HG02623 (cell line): ENCODE results near the gene FXYD6.

ENCODE experiments used
- ATAC-seq: cut with Tn5 transposase; IDR thresholded peaks from one replicate; pipeline ENCODE4 v1.9.1; 2021; ENCODE audit warnings: moderate library complexity; ENCODE audit not compliant: unreplicated experiment

FXYD6 gene

DNA sequence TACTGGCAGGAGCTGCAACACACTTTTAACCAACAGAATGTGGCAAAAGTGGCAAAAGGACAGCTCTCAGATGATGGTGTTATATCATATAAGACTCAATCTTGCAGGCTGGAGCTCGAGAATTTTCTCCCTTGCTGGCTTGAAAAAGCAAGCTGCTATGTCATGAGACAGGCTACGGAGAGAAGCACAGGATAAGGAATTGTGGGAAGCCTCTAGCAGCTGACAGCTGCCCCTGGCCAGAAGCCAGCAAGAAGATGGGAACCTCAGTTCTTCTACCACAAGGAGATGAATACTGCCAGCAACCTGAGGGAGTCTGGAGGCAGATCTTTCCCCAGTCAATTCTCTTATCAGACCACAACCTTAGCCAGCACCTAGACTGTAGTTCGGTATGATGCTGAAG is 24.6 kb downstream of the FXYD6 start:
- ATAC-seq, result no peak

- ATAC-seq, result no peak
These were observed 25.4 kb downstream of the FXYD6 start for GRCh38 chr11:117851106-117851505.

DNA sequence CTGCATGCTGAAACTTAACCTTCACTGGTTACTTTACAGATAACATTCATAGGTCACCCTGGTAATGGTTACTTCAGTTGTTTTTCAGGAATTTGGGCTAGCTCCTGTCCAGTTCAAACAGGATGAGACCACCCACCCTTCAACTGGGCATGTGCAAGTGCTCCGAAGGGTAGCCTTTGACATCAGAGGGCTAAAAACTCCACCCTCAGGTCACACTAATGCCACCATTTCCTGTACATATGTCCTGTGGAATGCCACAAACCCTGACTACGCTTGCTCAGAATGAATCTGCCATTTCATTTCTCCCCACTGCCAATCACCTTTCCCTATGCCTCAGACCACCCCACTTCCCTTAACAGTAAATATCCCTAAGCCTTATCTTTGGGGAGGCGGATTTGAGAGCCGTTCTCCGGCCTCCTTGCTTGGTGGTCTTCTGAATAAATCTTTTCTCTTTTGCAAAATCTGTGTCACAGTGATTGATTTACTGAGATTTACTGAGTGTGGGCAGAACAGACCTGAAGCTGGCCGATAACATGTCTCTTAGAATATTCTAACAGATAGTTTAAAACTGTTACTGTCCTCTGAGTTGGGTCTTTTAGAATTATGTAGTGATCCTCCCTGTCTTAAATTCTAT is 26.6 kb downstream of the FXYD6 start:
- no peak for ATAC-seq

GRCh38 chr11:117843666-117844484 is 32.6 kb downstream of the FXYD6 start:
- ATAC-seq, result no peak

DNA sequence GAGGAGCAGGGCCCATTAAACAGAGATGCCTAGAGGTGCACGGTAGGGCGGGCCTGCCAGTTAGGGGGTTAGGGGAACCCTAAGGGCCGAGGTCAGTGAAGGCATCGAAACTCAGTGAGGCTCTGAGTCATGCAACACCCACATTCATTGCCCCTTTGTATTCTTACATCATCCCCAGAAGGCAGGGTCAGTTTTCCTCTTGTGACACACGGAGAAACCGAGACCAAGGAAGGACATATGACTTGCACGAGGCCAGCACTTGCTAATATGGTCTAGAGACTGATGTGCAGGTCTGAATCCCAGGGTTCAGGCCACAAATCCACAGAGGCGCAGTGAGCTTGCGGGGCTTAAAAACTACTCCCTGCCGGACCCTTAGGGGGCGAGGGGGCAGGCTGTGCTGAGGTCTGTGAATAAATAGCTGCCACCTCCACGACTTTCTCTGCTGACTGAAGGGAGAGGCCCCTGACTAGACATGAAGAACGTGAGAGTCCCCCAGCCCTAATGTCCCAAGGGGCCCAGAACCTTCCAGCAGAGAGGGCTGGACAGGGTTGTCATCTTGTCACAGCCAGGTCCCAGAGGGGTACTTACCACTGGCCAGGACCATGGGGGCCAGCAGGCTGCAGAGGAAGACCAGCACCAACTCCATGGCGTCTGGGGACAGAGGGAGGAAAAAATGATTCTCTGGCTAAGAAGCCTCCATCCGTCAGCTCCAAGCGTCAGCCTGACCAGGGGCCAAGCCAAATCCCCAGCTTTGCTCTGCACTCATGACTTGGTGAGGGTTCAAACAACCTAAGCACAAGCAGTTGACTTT is 34.1 kb downstream of the FXYD6 start:
- no peak for ATAC-seq

GRCh38 chr11:117841551-117842031 is 34.9 kb downstream of the FXYD6 start:
- no peak for ATAC-seq

DNA sequence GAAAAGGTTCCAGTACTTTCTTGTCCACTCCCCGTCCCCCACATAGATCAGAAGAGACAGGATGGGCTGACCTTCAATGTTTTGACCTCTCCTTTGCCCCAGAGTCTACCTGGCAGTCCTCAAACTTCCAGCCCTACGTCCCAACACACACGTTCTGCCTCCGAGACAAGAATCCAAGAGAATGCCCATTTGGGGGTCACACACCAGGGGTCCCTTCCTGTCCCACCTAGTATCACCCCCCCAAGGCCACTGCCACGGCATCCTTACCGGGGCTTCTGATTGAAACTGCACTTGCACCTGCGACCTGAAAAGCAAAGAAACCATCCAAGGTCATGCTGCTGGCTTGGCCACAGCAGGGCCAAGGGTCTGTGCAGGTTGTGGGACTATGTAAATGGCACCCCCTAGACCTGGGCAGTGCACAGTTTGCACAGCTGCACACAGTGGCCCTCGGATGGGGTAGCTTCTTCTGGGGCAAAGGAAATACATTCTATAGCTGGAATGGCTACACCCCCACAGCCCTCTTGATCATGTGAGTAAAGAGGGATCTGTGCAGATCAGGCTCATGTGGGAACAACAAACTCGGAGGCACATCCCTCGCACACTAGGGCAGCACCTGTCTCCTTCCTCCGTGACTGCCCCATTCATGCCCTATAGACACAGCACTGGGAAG is 35.4 kb downstream of the FXYD6 start:
- no peak for ATAC-seq

GRCh38 chr11:117839936-117840813 is 36.3 kb downstream of the FXYD6 start:
- ATAC-seq, result no peak

GRCh38 chr11:117839380-117839881 is 37.0 kb downstream of the FXYD6 start:
- no peak for ATAC-seq

- ATAC-seq, result no peak
These were observed 37.6 kb downstream of the FXYD6 start for GRCh38 chr11:117838901-117839300.

DNA sequence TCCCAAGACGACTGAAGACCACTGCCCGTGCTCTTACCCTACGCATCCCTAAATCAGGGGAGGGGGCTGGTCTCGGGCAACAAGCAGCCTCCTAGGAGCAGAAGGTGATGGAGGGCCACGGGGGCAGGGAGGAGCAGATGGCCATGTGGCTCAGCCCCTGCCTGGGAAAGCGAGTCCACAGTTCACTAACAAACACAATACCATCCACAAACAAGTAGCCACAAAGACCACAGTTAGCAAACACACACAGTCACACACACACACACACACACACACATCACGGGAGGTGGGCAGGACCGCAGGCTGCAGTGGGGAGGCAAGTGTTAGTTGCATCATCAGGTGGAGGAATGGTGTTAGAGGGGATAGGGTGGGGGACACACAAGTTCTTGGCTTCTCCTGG is 38.7 kb downstream of the FXYD6 start:
- no peak for ATAC-seq

DNA sequence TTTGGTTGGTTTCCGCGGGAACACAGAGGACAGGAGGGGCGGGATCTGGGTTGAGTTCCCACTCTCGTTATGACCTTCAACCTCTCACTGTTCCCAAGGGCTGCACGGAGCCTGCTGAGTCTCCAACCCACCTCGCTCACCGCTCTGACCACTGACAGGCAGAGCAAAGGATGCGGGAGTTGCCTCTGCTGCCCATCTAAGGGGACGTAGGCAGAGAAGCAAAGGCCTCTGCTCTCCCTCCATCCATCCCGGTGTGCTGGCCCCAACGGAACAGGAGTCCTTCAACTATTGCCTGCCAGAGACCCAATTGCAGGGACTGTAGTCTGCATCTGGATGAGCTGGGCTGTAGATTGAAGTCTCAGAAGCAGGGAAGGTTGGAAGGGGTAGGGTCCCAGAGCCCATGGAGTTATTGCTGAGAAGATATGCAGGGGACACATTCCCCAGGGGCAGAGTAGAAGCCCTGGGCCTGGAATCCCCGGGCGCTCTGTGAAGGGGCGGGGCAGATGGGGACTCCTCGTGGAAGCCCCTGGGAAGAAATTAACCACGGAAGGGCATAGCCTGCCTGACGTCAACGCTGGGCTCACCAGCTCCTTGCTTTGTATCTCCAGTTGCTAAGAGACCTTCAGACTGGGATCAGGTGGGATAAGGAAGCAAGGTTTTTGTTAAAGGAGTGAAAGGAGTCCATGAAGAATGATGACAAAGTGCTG is 39.2 kb downstream of the FXYD6 start:
- ATAC-seq, result no peak

DNA sequence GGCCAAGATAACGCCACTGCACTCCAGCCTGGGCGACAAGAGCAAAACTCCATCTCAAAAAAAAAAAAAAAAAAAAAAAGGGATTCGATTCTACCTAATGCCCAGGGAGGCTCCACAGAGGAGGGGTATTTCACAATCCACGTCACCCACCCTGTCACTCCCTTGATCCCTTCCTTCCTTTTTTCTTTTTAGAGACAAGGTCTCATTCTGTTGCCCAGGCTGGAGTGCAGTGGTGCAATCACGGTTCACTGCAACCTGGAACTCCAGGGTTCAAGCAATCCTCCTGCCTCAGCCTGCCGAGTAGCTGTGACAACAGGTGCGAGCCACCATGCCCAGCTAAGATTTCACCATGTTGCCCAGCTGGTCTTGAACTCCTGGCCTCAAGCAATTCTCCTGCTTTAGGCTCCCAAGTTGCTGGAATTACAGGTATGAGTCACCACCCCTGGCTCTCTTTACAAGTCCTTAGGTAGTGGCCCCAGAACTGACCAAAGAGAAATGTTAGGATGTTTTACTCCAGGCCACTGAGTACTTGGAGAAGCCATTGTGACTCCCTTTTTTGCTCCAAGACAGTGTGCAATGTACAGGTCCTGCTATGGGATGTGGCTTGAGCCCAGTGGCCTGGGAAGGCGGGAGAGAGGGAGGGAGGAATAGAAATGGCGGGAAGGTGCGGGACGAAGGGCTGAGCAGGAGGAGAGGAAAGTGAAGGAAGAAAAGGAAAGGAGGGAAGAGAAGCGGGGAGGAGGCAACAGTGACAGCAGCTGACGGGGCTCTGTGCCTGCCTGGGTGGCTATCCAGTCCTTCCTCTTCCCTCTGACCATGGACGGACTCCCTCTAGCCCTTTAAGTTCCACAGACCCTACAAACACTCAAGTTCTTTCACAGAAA is 40.1 kb downstream of the FXYD6 start:
- no peak for ATAC-seq

GRCh38 chr11:117835576-117835975 is 40.9 kb downstream of the FXYD6 start:
- no peak for ATAC-seq

GRCh38 chr11:117834838-117835443 is 41.5 kb downstream of the FXYD6 start:
- no peak for ATAC-seq

DNA sequence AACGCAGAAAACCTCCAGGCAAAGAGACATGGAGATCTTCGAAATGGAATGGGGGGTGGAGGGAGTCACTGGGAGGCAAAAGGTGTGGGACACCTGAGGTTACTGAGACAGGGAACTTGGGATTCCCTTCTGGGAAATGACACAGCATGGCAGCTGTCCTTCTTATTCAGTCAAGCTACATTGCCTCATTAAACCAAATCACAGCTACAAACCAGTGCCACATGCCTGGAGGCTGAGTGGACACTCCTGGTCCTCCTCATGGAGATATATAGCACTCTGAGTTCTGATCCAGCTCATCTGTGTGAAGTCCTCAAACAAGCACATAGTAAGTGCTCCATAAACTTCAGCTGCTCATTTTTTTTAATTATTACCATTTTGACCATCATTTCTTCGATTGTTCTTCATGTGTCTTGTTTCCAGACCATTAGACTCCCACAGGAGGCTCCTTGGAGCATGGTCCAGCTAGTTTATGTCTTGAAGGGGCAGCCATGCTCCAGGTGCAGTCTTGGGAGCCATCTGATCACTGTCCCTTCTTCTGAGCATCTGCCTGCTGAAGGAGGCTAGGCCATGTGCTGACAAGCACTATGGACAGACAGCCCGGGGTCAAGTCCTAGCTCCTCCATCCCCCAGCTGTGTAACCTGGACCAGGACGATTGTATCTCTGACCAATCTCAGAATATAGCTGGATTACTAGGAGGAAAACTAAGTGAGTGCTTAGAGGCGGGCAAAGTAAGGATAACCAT is 42.2 kb downstream of the FXYD6 start:
- ATAC-seq, result no peak

GRCh38 chr11:117833401-117833891 is 43.0 kb downstream of the FXYD6 start:
- no peak for ATAC-seq
